GM12878 (cell line): ENCODE measurements around the gene FANCM. TPM values are rescaled to one million over a fixed set of nuclear protein-coding genes. Genes with fewer than 3 reads are reported as not detected.

Experiments
- ATAC-seq: fragments of 200-7000 bp; cut with Tn5 transposase; 3 replicates; pipeline ENCODE4 v1.9.1; 2020; ENCODE audit warnings: mild to moderate bottlenecking, moderate library complexity
- BruUV-seq: library from RNA; stranded (reverse); fragments of 400-500 nt; replicated peaks from 2 replicates; lab custom pipeline; 2021; lab: Mats Ljungman, UMichigan
- CTCF ChIA-PET: fragments of 300-600 bp; sonication (Branson Sonifier 250); formaldehyde crosslinking; extraction: SDS; loops from one replicate; lab custom pipeline; 2021; ENCODE audit warnings: inconsistent platforms; lab: Yijun Ruan, JAX
- POLR2A ChIA-PET: fragments of 350-600 bp; formaldehyde crosslinking; extraction: SDS; loops from one replicate; lab custom pipeline; 2021; ENCODE audit warnings: inconsistent platforms; lab: Charles Lee
- RAD21 ChIA-PET: fragments of 300-600 bp; sonication (Branson Sonifier 250); formaldehyde crosslinking; loops from one replicate; lab custom pipeline; 2023; ENCODE audit warnings: antibody characterized with exemption; ENCODE audit not compliant: unreplicated experiment; lab: Charles Lee
- SMC1A ChIA-PET: fragments of 300-600 bp; sonication (Branson Sonifier 250); formaldehyde crosslinking; loops from one replicate; lab custom pipeline; 2023; ENCODE audit not compliant: unreplicated experiment, uncharacterized antibody; lab: Charles Lee
- DNase-seq: peaks from one replicate; pipeline ENCODE4 v3.0.0-alpha.2; 2011; ENCODE audit warnings: low read depth, low spot score
- FAIRE-seq: peaks from 3 replicates; lab custom pipeline; 2011; peaks lifted over from hg19 to GRCh38; lab: Jason Lieb, UNC
- H2AFZ ChIP-seq: 2 replicates; pipeline ENCODE4 v1.6.0; 2011; ENCODE audit warnings: low read depth, low read length, control low read depth; ENCODE audit not compliant: control insufficient read depth
- H3K27ac ChIP-seq: 2 replicates; pipeline ENCODE4 v1.5.1; 2011; ENCODE audit warnings: control low read depth; ENCODE audit not compliant: control insufficient read depth, insufficient read depth
- H3K27me3 ChIP-seq, 2 experiments: replicated peaks in 1 of 2; 2 replicates each; pipeline versions ENCODE4 v1.6.0 to v1.6.1; 2011; ENCODE audit warnings: low read length in 1 of 2; ENCODE audit not compliant: control insufficient read depth in 2 of 2, insufficient read depth in 2 of 2
- H3K36me3 ChIP-seq, 2 experiments: 2 replicates each; pipeline ENCODE4 v1.5.1; 2011; ENCODE audit warnings: low read length in 1 of 2; ENCODE audit not compliant: control insufficient read depth in 2 of 2, insufficient read depth in 2 of 2
- H3K4me1 ChIP-seq: 2 replicates; pipeline ENCODE4 v1.6.1; 2011; ENCODE audit warnings: mild to moderate bottlenecking, low read length, moderate library complexity, mixed read lengths; ENCODE audit not compliant: control insufficient read depth, insufficient read depth
- H3K4me2 ChIP-seq: 2 replicates; pipeline ENCODE4 v1.6.0; 2011; ENCODE audit warnings: control low read depth; ENCODE audit not compliant: control insufficient read depth, insufficient read depth
- H3K4me3 ChIP-seq: fragments of 200-600 bp; sonication (generic); 2 replicates; pipeline ENCODE4 v1.5.1; 2016
- H3K79me2 ChIP-seq: 2 replicates; pipeline ENCODE4 v1.6.0; 2011; ENCODE audit warnings: low read length; ENCODE audit not compliant: control insufficient read depth, insufficient read depth
- H3K9ac ChIP-seq: 2 replicates; pipeline ENCODE4 v1.8.0; 2011; ENCODE audit warnings: low read length, control low read depth, mixed read lengths; ENCODE audit not compliant: control insufficient read depth, insufficient read depth
- H3K9me3 ChIP-seq: replicated peaks from 3 replicates; pipeline ENCODE4 v1.5.1; 2011; ENCODE audit warnings: mild to moderate bottlenecking, low read length; ENCODE audit not compliant: control insufficient read depth, insufficient read depth
- H4K20me1 ChIP-seq: 2 replicates; pipeline ENCODE4 v1.6.0; 2011; ENCODE audit not compliant: control insufficient read depth, insufficient read depth
- ATF7 ChIP-seq: fragments of 450-650 bp; IDR thresholded peaks from 2 replicates; pipeline ENCODE4 v1.6.1; 2016; ENCODE audit warnings: low read depth, mild to moderate bottlenecking
- LARP7 ChIP-seq: fragments of 450-650 bp; IDR thresholded peaks from 2 replicates; pipeline ENCODE4 v1.6.1; 2017; ENCODE audit warnings: mild to moderate bottlenecking
- MAX ChIP-seq: IDR thresholded peaks from 2 replicates; pipeline ENCODE4 v1.6.1; 2012; ENCODE audit warnings: low read depth, low read length, improper control_type of control experiment
- PBX3 ChIP-seq: IDR thresholded peaks from 2 replicates; pipeline ENCODE4 v1.6.1; 2011; ENCODE audit warnings: mild to moderate bottlenecking, low read depth, low read length, moderate library complexity; ENCODE audit not compliant: insufficient replicate concordance
- WGBS: methylation state at CpG from one replicate; pipeline ENCODE4 v1.1.6; 2016; ENCODE audit warnings: low lambda C conversion rate; ENCODE audit not compliant: insufficient replicate concordance, insufficient coverage; ENCODE audit errors: missing lambda C conversion rate; 5-methylcytosine and 5-hydroxymethylcytosine counted together
- in situ Hi-C: fragments of 300-500 bp; cut with MboI; formaldehyde crosslinking; loops from 9 replicates; pipeline ENCODE4 v1.14.3; 2018; ENCODE audit warnings: mixed read lengths
- intact Hi-C: fragments of 100-400 bp; cut with micrococcal nuclease; formaldehyde crosslinking; loops from one replicate; pipeline ENCODE4 v1.14.2; 2022; ENCODE audit not compliant: unreplicated experiment
- polyA plus RNA-seq, 11 experiments: library from polyadenylated mRNA; depleted of rRNA in 4 of 11; unstranded in 6 of 11; stranded (reverse) in 5 of 11; fragments of >200 nt; fragmentation: Nextera tagmentation in 4 of 11; fragmentation: Illumina TruSeq in 1 of 11; extraction: Ambion mirVana in 4 of 11; extraction: Trizol in 1 of 11; gene quantifications; 1 replicate in 1 of 11; 2 replicates in 10 of 11; pipeline versions ENCODE4 v1.2.1 to v1.2.3, GENCODE V29; 2011 to 2016; ENCODE audit warnings: inconsistent platforms in 2 of 11, missing spikeins in 2 of 11, low read depth in 1 of 11
- total RNA-seq, 4 experiments: library from RNA; depleted of rRNA in 3 of 4; stranded (reverse); fragments of >200 nt in 3 of 4; fragmentation: Illumina TruSeq in 1 of 4; extraction: Trizol in 1 of 4; gene quantifications; 2 replicates each; pipeline versions ENCODE4 v1.2.1 to v1.2.3, GENCODE V29; 2013 to 2021

FANCM gene
- total and polyA plus RNA-seq, 10 of the 15 experiments (the other 5 are each of a cell fraction or from before 2014, with no cell fraction given): 6.4 to 17.6 (median 10.6) TPM

GRCh38 chr14:45125754-45126153 lies 10.0 kb upstream of the FANCM start:
- Histone ChIP-seq H3K27me3 (no peaks in the 10 kb centered on the region), H3K79me2 (no peaks in the 10 kb centered on the region; the same call in none of the 2 replicates), H3K4me2 (no peak overlapping the region), H3K4me3 (no peak overlapping the region), H2AFZ (no peak overlapping the region), H3K9ac (no peak overlapping the region), H3K4me1 (no peaks in the 10 kb centered on the region), H3K36me3 (peaks cover 1 to 15% of the 10 kb centered on the region in 2 experiments), H4K20me1 (no peaks in the 10 kb centered on the region), H3K27ac (no peak overlapping the region), H3K9me3 (no peaks in the 10 kb centered on the region)
- DNase-seq (no peak), FAIRE-seq (no peak), ATAC-seq (no peak)
- RAD21 ChIA-PET: no interaction called here
- intact Hi-C loops (no loop called here), in situ Hi-C loops (no loop called here)
- POLR2A ChIA-PET: no interaction called here
- SMC1A ChIA-PET: no interaction called here
- TF ChIP-seq ATF7 (no peak), LARP7 (no peak), PBX3 (no peak), MAX (no peak)
- CTCF ChIA-PET: no interaction called here
- no TSS peak for BruUV-seq
- 95% methylated on average over 2 of the region's 2 CpGs for WGBS
